ENCODE measurements around the gene CA12.
A peak's percentile ranks its signal among the peaks of the same experiment; 100 is the strongest.
"Not testable (repeated sequence)": the region's sequence is repeated elsewhere in the genome, so short reads cannot be mapped to it uniquely, and the experiment has no call there.

CA12 gene

DNA sequence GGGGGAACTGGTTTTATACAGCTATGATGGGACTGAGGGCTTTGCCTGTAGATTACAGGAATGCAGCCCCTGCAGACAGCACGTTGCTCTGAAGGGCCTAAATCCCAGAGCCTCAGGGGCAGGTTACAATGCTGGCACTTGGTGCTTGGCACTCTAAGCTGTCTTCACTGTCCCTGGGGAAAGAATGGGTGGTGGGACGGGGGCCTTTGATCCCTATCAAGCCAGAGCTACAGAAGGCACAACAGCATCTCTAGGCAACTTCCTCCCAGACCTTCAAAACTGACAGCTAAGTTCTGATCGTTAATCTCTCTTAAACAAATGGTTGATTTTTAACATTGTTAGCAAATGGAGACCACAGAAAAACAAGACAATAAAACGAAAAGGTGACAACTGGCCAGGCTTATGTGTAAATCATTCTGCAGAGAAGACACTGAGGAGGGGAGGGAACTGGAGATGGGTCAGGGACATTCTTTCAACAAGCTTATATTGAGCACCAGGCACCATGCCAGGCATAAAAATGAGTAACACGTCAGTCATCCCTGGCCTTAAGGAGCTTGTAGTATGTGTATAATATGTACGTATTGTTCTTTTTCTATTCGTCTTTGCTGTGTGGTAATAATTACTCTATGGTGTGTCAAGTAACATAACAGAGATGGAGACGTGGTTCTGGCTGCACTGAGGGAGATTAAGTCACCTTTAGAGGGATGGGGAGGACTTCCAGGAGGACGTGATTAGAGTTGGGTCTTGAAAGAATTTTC, 49.1 kb downstream of the CA12 start:
- DNase-seq, result no peak

DNA sequence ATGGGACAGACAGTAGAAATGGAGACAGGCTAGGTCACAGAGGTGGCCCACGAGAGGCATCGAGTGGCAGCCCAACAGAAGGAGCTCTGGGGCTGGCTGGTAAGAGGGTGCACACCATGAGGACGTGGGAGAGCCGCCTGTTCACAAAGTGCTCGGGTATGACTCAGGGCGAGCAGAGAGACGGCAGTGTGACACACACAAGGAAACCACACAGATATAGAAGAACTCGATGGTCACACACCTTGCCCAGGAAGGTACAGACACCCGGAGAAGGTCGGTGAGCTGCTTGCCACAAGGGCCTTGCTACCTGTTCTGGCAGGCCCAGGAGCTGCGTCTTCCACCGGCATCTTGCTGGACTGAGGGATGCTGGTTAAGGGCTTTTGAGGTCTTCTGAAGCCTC, 50.2 kb downstream of the CA12 start:
- peak; percentile 45 for DNase-seq

DNA sequence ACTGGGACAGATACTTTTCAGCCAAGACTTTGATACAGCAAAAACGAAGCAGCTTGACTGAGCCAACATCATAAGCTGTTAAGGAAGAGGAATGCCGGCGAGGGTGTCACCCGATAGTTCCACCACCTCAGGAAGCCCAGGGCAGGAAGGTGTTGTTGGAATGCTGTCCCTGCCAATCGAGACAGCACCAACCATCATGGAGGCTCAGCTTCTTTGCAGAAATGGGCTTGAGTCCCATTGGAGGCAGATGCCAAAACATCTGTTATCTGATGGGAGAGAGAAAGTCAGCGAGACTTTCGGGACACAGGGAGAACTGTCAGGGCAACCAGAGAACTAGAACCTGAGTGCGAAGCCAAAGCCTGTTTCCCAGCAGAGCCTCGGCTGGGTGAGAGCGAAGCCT, 50.7 kb downstream of the CA12 start:
- DNase-seq, result no peak

DNA sequence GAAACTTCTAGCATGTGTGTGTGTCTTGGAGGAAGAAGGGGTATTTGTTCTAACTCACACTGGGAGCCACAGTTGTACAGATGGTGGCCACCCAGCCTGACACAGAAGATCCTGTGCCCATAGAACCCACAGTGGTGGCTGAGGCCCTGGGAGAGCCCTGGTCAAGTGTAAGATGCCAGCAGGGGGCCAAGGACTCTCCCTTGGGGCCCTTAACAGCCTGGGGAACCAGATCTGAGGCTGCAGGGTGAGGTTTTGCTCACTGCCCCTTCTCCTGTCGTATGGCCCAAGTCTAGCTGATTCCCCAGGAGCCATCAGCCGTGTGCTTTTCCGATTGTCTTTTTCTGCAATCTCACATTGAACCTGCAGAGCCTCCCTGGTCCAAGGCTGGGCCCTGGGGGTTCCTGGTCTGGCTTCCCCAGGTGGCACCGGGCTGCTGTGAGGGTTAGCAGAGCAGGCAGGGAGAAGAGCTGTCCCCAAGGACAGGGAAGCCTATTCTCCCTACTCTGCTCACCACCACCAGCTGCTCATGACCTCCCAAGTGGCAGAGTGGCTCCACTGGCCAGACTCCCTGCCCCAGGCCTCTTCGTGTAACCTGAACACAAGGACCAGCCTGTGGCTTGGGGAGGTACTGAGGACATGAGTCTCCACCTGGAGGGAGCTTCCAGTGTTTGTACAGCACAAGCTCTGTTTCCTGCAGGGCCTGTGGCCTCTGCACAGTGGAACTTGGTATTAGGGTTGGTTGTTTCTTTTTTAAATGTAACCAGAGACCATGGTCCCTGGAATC, 51.9 kb downstream of the CA12 start:
- DNase-seq, result no peak

DNA sequence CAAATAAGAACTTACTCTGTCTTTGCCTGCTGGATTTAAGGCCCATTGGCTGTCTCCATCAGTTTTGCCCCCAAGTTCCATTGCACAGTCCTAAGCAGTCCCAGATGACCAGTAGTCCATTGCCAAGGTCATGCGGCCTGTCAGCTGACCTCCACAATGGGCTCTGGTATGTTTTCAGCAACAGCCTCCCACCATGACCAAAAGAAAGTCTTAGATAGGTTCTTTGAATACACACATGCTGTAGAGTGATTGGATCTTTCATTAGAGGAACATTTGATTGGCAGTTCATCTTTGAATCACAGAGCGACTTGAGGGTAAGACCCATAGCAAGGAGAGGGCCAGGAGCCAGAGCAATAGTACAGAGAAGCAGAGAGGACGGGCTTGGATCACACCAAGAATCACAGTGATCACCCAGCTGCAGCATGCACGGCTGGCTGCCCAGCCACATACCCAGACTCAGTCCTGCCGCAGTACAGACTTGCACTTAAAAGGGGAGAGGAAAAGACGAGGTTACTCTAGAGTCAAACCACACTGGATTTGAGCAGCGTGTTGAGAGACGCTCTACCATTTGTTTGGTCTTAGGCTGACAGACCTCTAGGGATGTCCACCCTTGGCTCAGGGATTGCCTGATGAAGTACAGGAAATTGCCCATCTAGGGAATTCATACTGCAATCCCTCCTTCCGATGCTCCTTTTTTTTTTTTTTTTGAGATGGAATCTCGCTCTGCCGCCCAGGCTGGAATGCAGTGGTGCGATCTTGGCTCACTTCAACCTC, 53.8 kb downstream of the CA12 start:
- no peak for DNase-seq

DNA sequence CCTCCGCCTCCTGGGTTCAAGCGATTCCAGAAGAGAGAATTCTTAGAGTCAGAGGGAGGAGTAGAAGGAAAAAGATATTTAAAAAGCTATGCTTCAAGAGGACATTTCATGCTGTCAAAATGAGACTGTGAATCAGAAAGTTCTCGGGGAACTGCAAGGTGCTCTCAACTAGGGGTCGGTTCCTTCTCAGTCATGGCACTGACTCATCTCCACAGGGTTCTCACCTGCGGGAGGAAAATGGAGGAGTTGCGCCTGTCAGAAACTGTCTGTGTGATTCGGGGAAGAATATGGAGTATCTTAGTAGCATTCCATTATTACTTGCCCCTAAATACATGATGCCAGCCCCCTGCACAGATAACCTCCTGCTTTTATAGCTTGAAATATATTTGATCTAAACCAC, 56.9 kb downstream of the CA12 start:
- peak; percentile 51 for DNase-seq

DNA sequence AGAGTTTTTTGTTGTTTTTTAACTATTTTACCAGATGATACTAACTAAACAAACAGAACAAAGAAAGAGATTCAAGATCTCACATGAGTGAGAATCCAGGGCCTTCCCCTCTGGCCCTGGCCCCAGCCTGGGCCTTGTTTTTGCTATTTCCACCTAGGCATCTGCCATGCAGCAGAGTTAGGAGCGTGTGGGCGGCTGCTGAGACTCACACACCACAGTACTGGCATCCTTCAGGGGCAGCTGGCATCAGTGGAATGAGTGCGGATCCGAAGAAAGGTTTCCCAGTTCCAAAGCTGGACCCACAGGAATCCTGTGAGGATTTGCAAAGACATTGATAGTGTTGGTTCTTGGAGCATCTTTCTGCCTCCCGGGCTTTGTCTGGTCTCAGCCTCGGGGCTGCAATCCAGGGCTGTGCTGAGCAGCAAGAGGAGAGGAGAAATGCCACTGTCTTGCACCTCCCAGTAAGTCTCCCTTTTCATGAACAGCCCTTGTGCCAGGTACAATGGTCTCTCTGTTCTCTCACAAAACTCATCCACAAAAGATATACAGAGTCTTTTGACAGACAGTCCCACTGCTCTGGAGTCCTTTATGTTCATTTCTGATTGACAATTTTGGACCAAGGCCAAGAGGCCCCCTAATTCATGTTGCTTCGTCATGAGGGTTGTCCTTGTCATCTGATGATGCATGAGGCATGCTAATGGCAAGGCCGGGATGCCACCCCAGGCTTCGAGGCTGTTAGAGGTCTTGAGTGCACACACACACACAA, 57.7 kb downstream of the CA12 start:
- no peak for DNase-seq

DNA sequence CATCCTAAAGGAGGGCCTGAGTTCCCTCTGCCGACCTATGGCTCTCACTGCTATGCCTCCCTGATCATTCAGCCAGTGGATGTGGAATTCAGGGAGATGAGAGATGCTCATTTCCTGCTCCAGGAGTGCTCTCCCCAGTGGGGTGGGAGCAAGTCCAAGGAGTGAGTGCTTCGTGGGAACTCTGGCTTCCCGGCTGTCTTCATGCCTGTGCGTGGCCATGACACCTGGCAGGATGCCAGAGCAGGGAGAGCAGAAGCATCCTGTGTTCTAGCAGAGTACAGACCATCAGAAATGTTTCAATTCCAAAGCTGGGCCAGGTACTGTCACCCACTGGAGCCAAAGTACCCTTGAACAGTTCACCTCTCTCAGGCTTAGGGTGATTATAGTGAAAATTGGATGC, 59.1 kb downstream of the CA12 start:
- no peak for DNase-seq

DNA sequence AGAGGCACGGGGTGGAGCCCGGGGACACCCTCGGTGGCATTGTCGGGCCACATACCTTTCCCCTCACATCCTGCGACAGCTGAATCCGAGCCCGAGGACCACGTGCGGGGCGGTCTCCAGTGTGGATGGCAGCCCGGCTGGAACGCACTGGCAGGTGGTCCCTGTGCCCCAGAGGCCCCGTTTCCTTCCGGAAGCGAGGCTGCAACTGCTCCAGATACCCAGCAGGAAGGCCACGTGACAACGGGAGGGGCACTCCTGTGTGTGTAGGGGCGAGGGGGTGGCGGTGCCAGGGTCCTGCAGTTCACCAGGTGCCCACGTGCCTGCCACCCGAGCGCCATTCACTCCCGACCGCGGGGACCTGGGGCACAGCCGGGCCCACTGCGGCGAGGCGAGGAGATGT, 60.2 kb downstream of the CA12 start:
- DNase-seq, result no peak

DNA sequence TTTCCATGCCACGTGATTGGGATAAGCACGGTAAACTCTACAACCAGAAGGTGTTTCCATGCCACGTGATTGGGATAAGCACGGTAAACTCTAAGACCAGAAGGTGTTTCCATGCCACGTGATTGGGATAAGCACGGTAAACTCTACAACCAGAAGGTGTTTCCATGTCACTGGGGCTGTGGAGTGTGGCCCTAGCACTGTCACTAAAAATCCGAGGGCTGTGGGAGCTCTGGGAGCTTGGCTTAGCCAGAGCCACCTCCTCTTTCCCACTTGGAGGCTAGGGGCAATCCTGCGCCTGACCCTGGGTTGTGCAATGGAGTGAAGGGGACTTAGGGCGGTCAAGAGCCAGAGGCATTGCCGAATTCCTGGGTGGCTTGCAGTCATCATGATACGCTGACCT, 60.7 kb downstream of the CA12 start:
- not testable (repeated sequence) for DNase-seq

DNA sequence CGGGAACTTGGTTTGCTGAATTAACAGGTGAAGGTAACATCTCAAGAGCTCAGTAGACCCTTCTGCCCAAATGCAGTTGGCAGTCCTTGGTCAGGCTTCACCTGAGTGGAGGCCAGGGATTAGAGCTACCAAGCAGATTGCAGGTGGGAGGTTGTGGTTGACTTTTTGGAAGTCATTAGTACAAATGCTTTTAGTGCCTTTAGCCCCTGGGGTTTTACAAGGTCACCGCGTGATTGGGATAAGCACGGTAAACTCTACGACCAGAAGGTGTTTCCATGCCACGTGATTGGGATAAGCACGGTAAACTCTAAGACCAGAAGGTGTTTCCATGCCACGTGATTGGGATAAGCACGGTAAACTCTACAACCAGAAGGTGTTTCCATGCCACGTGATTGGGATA, 61.2 kb downstream of the CA12 start:
- not testable (repeated sequence) for DNase-seq

DNA sequence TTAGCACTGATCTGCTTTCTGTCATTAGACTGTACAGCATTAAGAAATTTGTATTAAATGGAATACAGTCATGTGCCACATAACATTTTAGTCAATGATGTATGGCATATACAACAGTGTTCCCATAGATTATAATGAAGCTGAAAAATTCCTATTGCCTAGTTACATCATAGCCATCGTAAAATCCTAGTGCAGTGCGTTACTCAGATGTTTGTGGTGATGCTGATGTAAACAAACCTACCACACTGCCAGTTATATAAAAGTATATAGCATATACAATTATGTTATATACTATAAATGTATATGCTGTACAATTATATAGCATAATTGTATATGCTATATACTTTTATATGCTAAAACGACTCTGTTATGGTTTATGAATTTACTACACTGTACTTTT, 62.6 kb downstream of the CA12 start:
- DNase-seq, result no peak

DNA sequence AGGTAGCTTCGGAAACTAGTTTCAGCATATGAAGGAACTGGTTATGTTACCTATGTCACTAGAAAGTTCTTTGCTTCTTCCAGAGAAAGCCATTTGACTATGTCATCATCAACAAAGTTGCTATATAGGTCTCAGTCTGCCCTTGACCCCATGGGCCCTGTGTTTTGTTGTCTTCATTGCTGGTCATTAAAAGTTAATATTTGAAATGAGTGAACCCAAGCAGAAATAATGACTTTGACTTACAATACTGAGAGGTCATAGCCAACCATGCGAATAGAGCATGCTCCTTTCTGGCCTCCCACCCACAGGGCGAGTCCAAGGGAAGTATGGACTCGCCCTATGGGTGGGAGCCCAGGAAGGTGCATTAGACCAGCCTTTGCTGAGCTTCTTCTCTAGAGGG, 63.3 kb downstream of the CA12 start:
- no peak for DNase-seq

DNA sequence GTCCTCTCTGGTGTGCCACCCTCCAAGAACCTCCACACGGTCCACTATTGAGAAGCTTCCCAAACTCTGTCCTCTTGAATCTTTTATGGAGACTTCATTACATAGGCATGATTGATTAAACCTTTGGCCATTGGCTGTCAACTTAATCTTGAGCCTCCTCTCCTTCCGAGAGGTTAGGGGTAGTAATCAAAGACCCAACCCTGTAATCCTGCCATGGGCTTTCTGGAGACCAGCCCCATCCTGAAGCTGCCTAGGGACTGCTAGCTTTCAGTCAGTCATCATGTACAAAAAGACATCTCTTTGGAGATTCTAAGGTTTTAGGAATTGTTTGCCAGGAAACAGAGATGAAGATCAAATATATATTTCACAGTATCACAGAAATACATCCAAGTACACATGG, 67.2 kb downstream of the CA12 start:
- no peak for DNase-seq

DNA sequence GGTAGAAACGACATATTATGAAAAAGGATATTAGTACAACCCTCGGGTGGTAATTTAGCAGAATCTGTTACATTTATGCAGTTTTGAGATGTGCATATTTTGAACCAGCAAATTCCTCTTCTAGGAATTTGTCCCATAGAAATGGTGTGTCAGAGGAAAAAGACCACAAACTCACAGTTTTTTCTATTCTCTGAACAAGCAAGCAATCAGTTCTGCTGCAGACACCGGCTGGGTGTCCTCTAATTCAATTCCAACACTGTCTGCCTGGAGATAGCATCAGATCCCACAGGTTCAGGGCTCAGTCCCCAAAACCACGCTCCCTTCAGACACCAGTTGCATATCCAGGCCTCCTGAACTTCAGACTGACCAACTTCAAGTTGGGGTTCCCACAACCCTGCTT, 67.8 kb downstream of the CA12 start:
- no peak for DNase-seq

DNA sequence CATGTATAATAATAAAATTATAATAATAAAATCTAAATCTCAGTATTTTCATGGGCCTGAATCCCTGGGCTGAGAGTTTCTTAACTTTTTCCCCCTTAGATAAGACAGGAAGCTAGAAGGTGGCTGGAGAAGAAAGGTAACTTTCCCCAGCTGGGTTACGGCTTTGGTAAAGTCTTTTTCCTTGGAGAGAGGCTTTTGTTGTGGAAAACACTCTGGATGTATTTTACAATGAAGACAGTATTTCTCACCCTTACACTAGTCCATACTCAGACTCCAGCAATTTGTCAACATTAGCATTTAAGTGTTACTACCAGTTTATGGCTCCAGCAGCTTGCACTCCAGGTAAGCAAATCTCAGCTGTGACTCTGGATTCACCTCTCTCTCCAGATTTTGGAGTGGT, 69.4 kb downstream of the CA12 start:
- no peak for DNase-seq

DNA sequence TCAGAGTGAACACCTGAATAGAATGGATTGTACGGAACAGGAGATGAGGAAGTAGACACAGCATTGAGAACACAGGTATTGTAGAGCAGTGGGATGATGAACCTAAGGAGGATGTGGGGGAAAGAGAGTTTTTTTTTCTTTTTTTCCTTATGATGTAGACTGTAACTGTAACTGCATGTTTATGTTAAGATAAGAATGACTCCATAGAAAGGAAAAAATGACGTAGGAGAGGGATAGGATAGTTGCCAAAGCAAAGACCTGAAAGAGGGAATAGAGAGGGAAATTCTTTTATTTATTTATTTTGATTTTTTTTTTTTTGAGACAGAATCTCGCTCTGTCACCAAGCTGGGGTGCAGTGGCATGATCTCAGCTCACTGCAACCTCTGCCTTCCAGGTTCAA, 71.0 kb downstream of the CA12 start:
- no peak for DNase-seq

DNA sequence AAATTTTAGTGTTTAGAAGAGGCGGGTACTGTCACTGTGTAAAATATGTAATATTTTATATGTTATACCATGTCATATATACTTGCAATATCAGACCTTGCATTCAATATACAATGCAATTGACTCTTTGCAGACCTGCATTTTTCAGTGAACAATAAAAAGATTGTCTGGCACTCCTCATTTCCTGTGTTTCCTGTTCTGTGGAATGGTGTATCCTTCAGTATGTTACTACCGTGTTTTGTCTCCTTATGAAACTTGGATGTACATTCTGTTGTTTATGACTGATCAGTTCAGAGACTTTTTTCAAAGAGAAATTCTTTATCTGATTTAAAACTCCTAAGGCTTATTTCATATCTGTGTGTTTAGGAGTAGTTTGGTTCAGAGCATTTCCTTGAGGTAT, 72.7 kb downstream of the CA12 start:
- no peak for DNase-seq

DNA sequence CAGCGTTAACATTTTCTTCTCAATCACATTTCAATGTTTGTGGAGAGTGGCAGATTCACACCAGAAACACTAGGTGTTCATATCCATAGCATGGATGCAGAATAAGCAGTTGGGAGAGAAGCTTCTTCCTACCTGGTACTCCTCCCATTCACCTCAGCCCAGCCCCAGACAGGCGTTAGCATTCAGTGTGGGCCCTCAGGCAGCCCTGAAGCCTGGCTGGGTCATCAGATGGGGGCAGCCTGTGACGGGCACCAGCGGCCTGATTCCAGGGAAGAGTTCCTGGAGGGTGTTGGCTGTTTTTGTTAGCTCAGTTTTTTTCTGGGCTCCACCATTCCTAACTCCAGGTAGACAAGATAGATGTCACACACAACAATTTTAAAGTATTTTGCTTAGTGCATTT, 73.2 kb downstream of the CA12 start:
- no peak for DNase-seq

DNA sequence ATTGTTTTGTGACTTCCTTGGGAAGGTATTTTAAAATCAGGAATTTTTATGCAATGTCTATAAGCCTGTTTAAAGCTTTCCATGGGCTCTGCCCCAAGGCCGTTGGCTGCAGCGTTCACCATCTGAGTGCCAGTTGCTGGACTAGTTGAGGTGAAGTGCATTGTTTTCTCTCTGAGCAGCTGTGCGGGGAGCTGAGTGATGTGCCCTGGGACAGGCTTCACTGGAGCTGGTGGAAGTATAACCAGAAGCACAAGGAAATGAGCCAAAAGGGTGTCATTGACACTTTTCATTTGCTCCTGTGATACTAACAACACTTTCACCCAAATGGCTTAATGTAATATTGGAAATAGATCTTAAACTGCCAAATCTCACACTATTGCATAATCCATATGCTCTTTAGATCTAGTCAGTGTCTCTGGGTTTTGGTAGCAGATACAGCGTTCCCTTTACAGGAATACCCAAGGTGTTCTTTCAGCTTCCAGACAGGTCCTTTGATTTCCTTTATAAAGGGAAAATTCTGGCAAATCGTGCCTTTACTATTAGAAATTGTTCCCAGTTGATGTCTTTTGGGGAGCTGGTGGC, 75.1 kb downstream of the CA12 start:
- no peak for DNase-seq

DNA sequence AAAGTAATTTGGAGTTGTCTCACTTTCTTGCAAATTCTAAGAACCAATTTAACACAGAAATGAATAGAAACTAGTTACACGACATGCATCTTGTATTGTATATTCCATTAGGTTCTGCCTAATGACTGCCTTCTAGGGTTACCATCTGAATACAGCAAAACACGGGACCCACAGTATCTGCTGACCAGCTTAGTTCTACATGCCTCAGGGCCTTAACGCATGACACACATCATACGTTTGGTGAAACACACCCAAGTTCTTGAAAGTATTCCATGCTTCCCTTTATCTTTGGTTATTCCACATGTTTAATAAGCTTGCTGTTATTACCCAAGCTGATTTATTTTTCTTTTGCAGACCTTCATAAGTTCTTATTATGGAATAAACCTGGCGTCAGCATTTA, 76.4 kb downstream of the CA12 start:
- no peak for DNase-seq

DNA sequence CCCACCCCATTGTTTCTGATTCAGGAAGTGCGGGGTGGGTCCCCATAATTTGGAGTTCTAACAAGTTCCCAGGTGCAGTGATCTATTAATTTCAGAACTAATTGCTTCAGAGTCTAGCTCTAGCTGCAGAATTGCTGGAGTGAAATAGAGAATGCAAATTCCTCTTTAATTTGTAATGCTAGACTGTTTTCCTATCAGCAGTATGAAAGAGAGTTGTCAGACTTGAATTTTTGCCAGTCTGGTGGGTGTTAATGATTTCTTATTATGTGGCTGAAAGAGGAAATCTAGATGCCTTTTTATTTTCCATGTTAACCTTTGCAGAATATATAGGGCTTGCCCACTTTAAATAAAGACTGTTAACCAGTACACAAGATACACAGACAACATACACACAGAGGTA, 80.6 kb downstream of the CA12 start:
- DNase-seq, result no peak
